Smooth muscle cell (in vitro differentiated cells): ENCODE data around the gene COMT. TPM values are rescaled to one million over a fixed set of nuclear protein-coding genes. Genes with fewer than 3 reads are reported as not detected.

ENCODE experiments used
- DNase-seq: peaks from one replicate; lab custom pipeline; 2025; ENCODE audit not compliant: unreplicated experiment; lab: John Stamatoyannopoulos, UW
- H2AFZ ChIP-seq: fragments of 200-600 bp; sonication (generic); 2 replicates; pipeline ENCODE4 v1.6.0; 2016; ENCODE audit warnings: antibody characterized with exemption, low read depth, mild to moderate bottlenecking
- H3F3A ChIP-seq: fragments of 200-600 bp; sonication (generic); 2 replicates; pipeline ENCODE4 v1.6.0; 2017; ENCODE audit warnings: antibody characterized with exemption, low read depth
- H3K27ac ChIP-seq: fragments of 200-600 bp; sonication (generic); 2 replicates; pipeline ENCODE4 v1.5.1; 2016; ENCODE audit warnings: low read depth, mild to moderate bottlenecking
- H3K27me3 ChIP-seq: fragments of 200-600 bp; sonication (generic); 2 replicates; pipeline ENCODE4 v1.6.1; 2016; ENCODE audit warnings: low read depth, mild to moderate bottlenecking
- H3K36me3 ChIP-seq: fragments of 200-600 bp; sonication (generic); 2 replicates; pipeline ENCODE4 v1.5.1; 2016; ENCODE audit warnings: low read depth
- H3K4me1 ChIP-seq: fragments of 200-600 bp; sonication (generic); 2 replicates; pipeline ENCODE4 v1.5.1; 2016; ENCODE audit warnings: low read depth
- H3K4me2 ChIP-seq: fragments of 200-600 bp; sonication (generic); 2 replicates; pipeline ENCODE4 v1.6.0; 2016; ENCODE audit warnings: mild to moderate bottlenecking
- H3K4me3 ChIP-seq: fragments of 200-600 bp; sonication (generic); 2 replicates; pipeline ENCODE4 v1.5.1; 2016; ENCODE audit warnings: mild to moderate bottlenecking
- H3K79me2 ChIP-seq: fragments of 200-600 bp; sonication (generic); 2 replicates; pipeline ENCODE4 v1.6.0; 2016; ENCODE audit warnings: low read depth, mild to moderate bottlenecking
- H3K9ac ChIP-seq: fragments of 200-600 bp; sonication (generic); 2 replicates; pipeline ENCODE4 v1.6.0; 2016; ENCODE audit warnings: low read depth
- H3K9me3 ChIP-seq: fragments of 200-600 bp; sonication (generic); replicated peaks from 2 replicates; pipeline ENCODE4 v1.5.1; 2016; ENCODE audit warnings: low read depth
- H4K20me1 ChIP-seq: fragments of 200-600 bp; sonication (generic); 2 replicates; pipeline ENCODE4 v1.6.0; 2016; ENCODE audit warnings: low read depth
- CTCF ChIP-seq: fragments of 200-600 bp; sonication (generic); IDR thresholded peaks from 2 replicates; pipeline ENCODE4 v1.5.1; 2017; ENCODE audit warnings: borderline replicate concordance, mild to moderate bottlenecking, antibody characterized with exemption; ENCODE audit not compliant: insufficient read depth, poor library complexity, severe bottlenecking
- WGBS: methylation state at CpG from one replicate; pipeline ENCODE4 v1.1.7; 2016; ENCODE audit warnings: low lambda C conversion rate; 5-methylcytosine and 5-hydroxymethylcytosine counted together
- polyA plus RNA-seq: library from polyadenylated mRNA; unstranded; fragments of >200 nt; fragmentation: Nextera tagmentation; extraction: Ambion mirVana; gene quantifications from 2 replicates; pipeline ENCODE4 v1.2.1, GENCODE V29; 2016
- total RNA-seq: library from RNA; depleted of rRNA; stranded (reverse); fragments of >200 nt; gene quantifications from 2 replicates; pipeline ENCODE4 v1.2.3, GENCODE V29; 2014

The COMT gene
- total and polyA plus RNA-seq, 2 experiments from 2014 or later, result 4.1 to 6.2 TPM

GRCh38 chr22:19918332-19919106 lies 23.1 kb upstream of the COMT start:
- no peak for DNase-seq
- WGBS, result 83% methylated on average over 23 of the region's 23 CpGs
- Histone ChIP-seq H3K79me2 (no peaks in the 10 kb centered on the region), H2AFZ (no peak overlapping the region), H3K9me3 (no peaks in the 10 kb centered on the region), H3K36me3 (no peaks in the 10 kb centered on the region), H3K27ac (no peak overlapping the region), H4K20me1 (no peaks in the 10 kb centered on the region), H3K4me2 (no peak overlapping the region), H3K27me3 (peaks cover 8% of the 10 kb centered on the region), H3K9ac (no peak overlapping the region), H3K4me1 (no peaks in the 10 kb centered on the region), H3K4me3 (no peak overlapping the region), H3F3A (no peaks in the 10 kb centered on the region)
- TF ChIP-seq CTCF, result no peak

- H3K4me2 ChIP-seq, result no peak overlapping the region
- H3K9me3 ChIP-seq, result no peaks in the 10 kb centered on the region
- no peak overlapping the region for H3K27ac ChIP-seq
- H4K20me1 ChIP-seq, result no peaks in the 10 kb centered on the region
- H3K36me3 ChIP-seq, result no peaks in the 10 kb centered on the region
- no peak overlapping the region for H2AFZ ChIP-seq
- no peaks in the 10 kb centered on the region for H3F3A ChIP-seq
- no peaks in the 10 kb centered on the region for H3K4me1 ChIP-seq
- no peak for DNase-seq
- H3K9ac ChIP-seq, result no peak overlapping the region
- peaks cover 8% of the 10 kb centered on the region for H3K27me3 ChIP-seq
- no peaks in the 10 kb centered on the region for H3K79me2 ChIP-seq
- H3K4me3 ChIP-seq, result no peak overlapping the region
- TF ChIP-seq CTCF, result no peak
- WGBS, result 89% methylated on average over 13 of the region's 13 CpGs
These were observed 21.7 kb upstream of the COMT start for GRCh38 chr22:19919701-19920363.

GRCh38 chr22:19921544-19922081 lies 20.0 kb upstream of the COMT start:
- Histone ChIP-seq H2AFZ (no peak overlapping the region), H3K79me2 (no peaks in the 10 kb centered on the region), H3K36me3 (no peaks in the 10 kb centered on the region), H3K4me3 (no peak overlapping the region), H3K4me1 (no peaks in the 10 kb centered on the region), H3K27me3 (peaks cover 8% of the 10 kb centered on the region), H4K20me1 (no peaks in the 10 kb centered on the region), H3K27ac (no peak overlapping the region), H3F3A (no peaks in the 10 kb centered on the region), H3K4me2 (no peak overlapping the region), H3K9ac (no peak overlapping the region), H3K9me3 (no peaks in the 10 kb centered on the region)
- 75% methylated on average over 3 of the region's 3 CpGs for WGBS
- TF ChIP-seq CTCF, result no peak
- no peak for DNase-seq
